PC-9 (cell line): ENCODE data around the gene CD200R1L. TPM values are rescaled to one million over a fixed set of nuclear protein-coding genes. Genes with fewer than 3 reads are reported as not detected.

ENCODE experiments used
- BruUV-seq: library from RNA; stranded (reverse); fragments of 400-500 nt; replicated peaks from 2 replicates; lab custom pipeline; 2021; lab: Mats Ljungman, UMichigan
- CTCF ChIA-PET: fragments of 300-600 bp; sonication (Branson Sonifier 250); formaldehyde crosslinking; loops from one replicate; lab custom pipeline; 2022; ENCODE audit warnings: antibody characterized with exemption; lab: Charles Lee
- POLR2A ChIA-PET: fragments of 300-600 bp; sonication (Branson Sonifier 250); formaldehyde crosslinking; loops from one replicate; lab custom pipeline; 2022; ENCODE audit warnings: antibody characterized with exemption; ENCODE audit not compliant: unreplicated experiment; lab: Charles Lee
- DNase-seq, 2 experiments: peaks; one replicate each; pipeline versions ENCODE4 v3.0.0 to v3.0.0-alpha.2; 2015 to 2022; ENCODE audit warnings: mixed read lengths in 1 of 2
- H2AFZ ChIP-seq: fragments of 200-600 bp; sonication (generic); 2 replicates; pipeline ENCODE4 v1.8.1; 2017; ENCODE audit warnings: antibody characterized with exemption
- H3F3A ChIP-seq: fragments of 200-600 bp; sonication (generic); 2 replicates; pipeline ENCODE4 v1.8.1; 2017; ENCODE audit warnings: antibody characterized with exemption, mild to moderate bottlenecking, low read depth; ENCODE audit not compliant: insufficient read depth
- H3K27ac ChIP-seq: fragments of 200-600 bp; sonication (generic); 2 replicates; pipeline ENCODE4 v1.6.1; 2016; ENCODE audit warnings: mixed run types
- H3K27me3 ChIP-seq: fragments of 200-600 bp; sonication (generic); 2 replicates; pipeline ENCODE4 v1.6.1; 2016; ENCODE audit warnings: low read depth, mixed run types; ENCODE audit not compliant: insufficient read depth
- H3K36me3 ChIP-seq: fragments of 200-600 bp; sonication (generic); 2 replicates; pipeline ENCODE4 v1.6.1; 2016; ENCODE audit warnings: low read depth, mixed run types
- H3K4me1 ChIP-seq: fragments of 200-600 bp; sonication (generic); replicated peaks from 2 replicates; pipeline ENCODE4 v1.6.1; 2016; ENCODE audit warnings: mixed run types; ENCODE audit not compliant: insufficient read depth
- H3K4me2 ChIP-seq: fragments of 200-600 bp; sonication (generic); 2 replicates; pipeline ENCODE4 v1.6.1; 2017; ENCODE audit warnings: mixed run types
- H3K4me3 ChIP-seq: fragments of 200-600 bp; sonication (generic); 2 replicates; pipeline ENCODE4 v1.6.1; 2016; ENCODE audit warnings: mixed run types
- H3K79me2 ChIP-seq: fragments of 200-600 bp; sonication (generic); 2 replicates; pipeline ENCODE4 v1.6.1; 2017; ENCODE audit warnings: low read depth, mixed run types
- H3K9me2 ChIP-seq: fragments of 200-600 bp; sonication (generic); 2 replicates; pipeline ENCODE4 v1.8.1; 2017; ENCODE audit warnings: mild to moderate bottlenecking; ENCODE audit not compliant: insufficient read depth
- H3K9me3 ChIP-seq: fragments of 200-600 bp; sonication (generic); 2 replicates; pipeline ENCODE4 v1.8.1; 2016; ENCODE audit warnings: low read depth; ENCODE audit not compliant: insufficient read depth
- H4K20me1 ChIP-seq: fragments of 200-600 bp; sonication (generic); 2 replicates; pipeline ENCODE4 v1.8.1; 2017; ENCODE audit not compliant: insufficient read depth
- CTCF ChIP-seq: fragments of 200-600 bp; sonication (generic); conservative IDR thresholded peaks from 2 replicates; pipeline ENCODE4 v1.6.1; 2017; ENCODE audit warnings: mixed run types, antibody characterized with exemption, mild to moderate bottlenecking, moderate library complexity
- EZH2 ChIP-seq: fragments of 200-600 bp; sonication (generic); IDR thresholded peaks from 2 replicates; pipeline ENCODE4 v1.8.0; 2017; ENCODE audit warnings: antibody characterized with exemption, low read depth
- intact Hi-C: fragments of 100-400 bp; cut with micrococcal nuclease; formaldehyde crosslinking; loops from one replicate; pipeline ENCODE4 v1.10.0; 2022; ENCODE audit not compliant: unreplicated experiment
- total RNA-seq: library from RNA; stranded (reverse); gene quantifications from 2 replicates; pipeline ENCODE4 v1.2.3, GENCODE V29; 2021

CD200R1L gene
- total RNA-seq, 1 experiment from 2014 or later = 0.37 TPM

GRCh38 chr3:112871735-112872134, 25.1 kb upstream of the CD200R1L start:
- intact Hi-C loops = no loop called here
- Histone ChIP-seq H3K79me2 (no peaks in the 10 kb centered on the region), H3K36me3 (no peaks in the 10 kb centered on the region), H3K27ac (no peak overlapping the region), H3K4me2 (no peak overlapping the region), H4K20me1 (no peaks in the 10 kb centered on the region), H3K4me1 (no peaks in the 10 kb centered on the region), H3K9me3 (peaks cover 10% of the 10 kb centered on the region; the same call in 1 of the 2 replicates), H2AFZ (no peak overlapping the region), H3K27me3 (no peaks in the 10 kb centered on the region), H3K4me3 (no peak overlapping the region), H3K9me2 (no peaks in the 10 kb centered on the region), H3F3A (no peaks in the 10 kb centered on the region)
- CTCF ChIA-PET = no interaction called here
- BruUV-seq = no TSS peak
- POLR2A ChIA-PET = no interaction called here
- DNase-seq = no peak
- TF ChIP-seq CTCF = no peak
- no peak for TF ChIP-seq EZH2

GRCh38 chr3:112865757-112866156, 19.1 kb upstream of the CD200R1L start:
- Histone ChIP-seq H3K27ac (no peak overlapping the region), H3K4me3 (no peak overlapping the region), H3K9me3 (peaks cover 10% of the 10 kb centered on the region; the same call in 1 of the 2 replicates), H3K27me3 (no peaks in the 10 kb centered on the region), H3K9me2 (no peaks in the 10 kb centered on the region), H3K36me3 (no peaks in the 10 kb centered on the region), H3F3A (no peaks in the 10 kb centered on the region), H4K20me1 (no peaks in the 10 kb centered on the region), H3K4me2 (no peak overlapping the region), H2AFZ (no peak overlapping the region), H3K79me2 (no peaks in the 10 kb centered on the region), H3K4me1 (no peaks in the 10 kb centered on the region)
- TF ChIP-seq EZH2 = no peak
- no peak for TF ChIP-seq CTCF
- ChIA-PET CTCF (no interaction called here), POLR2A (no interaction called here)
- no TSS peak for BruUV-seq
- intact Hi-C loops = no loop called here
- no peak for DNase-seq

GRCh38 chr3:112860898-112861297, 14.2 kb upstream of the CD200R1L start:
- no peak overlapping the region for H2AFZ ChIP-seq
- H3K4me1 ChIP-seq = 0 out of 2 replicates have a peak, but pooled peaks cover 9% of the 10 kb centered on the region
- 0 out of 2 replicates have a peak, but pooled peaks cover 5% of the 10 kb centered on the region for H3K9me2 ChIP-seq
- H3K36me3 ChIP-seq = no peaks in the 10 kb centered on the region
- no peak for DNase-seq
- H3K27me3 ChIP-seq = no peaks in the 10 kb centered on the region
- 0 out of 2 replicates have a peak, but pooled peaks cover 8% of the 10 kb centered on the region for H3F3A ChIP-seq
- H3K9me3 ChIP-seq = peaks cover 6% of the 10 kb centered on the region; the same call in 1 of the 2 replicates
- no peak for TF ChIP-seq CTCF
- no peak for TF ChIP-seq EZH2
- H3K27ac ChIP-seq = no peak overlapping the region
- no peak overlapping the region for H3K4me3 ChIP-seq
- ChIA-PET POLR2A (no interaction called here), CTCF (no interaction called here)
- BruUV-seq = no TSS peak
- no peak overlapping the region for H3K4me2 ChIP-seq
- no peaks in the 10 kb centered on the region for H4K20me1 ChIP-seq
- no peaks in the 10 kb centered on the region for H3K79me2 ChIP-seq
- intact Hi-C loops = no loop called here
